GM18951 (cell line): ENCODE results near the gene PDE7B.

Source experiments
- POLR2A ChIP-seq: IDR thresholded peaks from 4 replicates; pipeline ENCODE4 v1.6.1; 2011; ENCODE audit warnings: mild to moderate bottlenecking; ENCODE audit not compliant: insufficient read length, insufficient read depth; ENCODE audit errors: extremely low read depth
- in situ Hi-C: fragments of 300-500 bp; cut with MboI; formaldehyde crosslinking; loops from one replicate; pipeline ENCODE4 v1.12.0; 2022; ENCODE audit warnings: low sequenced_read_pairs, mixed read lengths, inconsistent platforms; ENCODE audit not compliant: unreplicated experiment

Gene PDE7B

DNA sequence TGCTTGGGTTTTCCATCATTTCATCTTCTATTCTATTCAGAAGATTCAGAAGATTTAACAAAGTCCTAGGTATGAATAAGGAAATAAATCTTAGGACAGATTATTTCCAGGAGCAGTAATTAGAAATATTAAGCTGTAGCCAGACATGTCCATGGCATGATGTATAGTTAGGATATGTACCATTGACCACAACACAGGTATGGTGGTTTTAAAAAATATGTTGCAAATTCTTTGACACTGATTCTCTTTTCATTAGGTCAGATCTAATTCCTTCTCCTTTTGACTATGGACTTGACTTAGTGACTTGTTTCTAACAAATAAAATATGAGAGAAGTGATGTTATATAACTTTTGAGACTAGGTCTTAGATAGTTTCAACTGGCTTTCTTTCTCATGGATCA is 23.5 kb upstream of the PDE7B start:
- in situ Hi-C loops, result no loop called here
- TF ChIP-seq POLR2A, result no peak

DNA sequence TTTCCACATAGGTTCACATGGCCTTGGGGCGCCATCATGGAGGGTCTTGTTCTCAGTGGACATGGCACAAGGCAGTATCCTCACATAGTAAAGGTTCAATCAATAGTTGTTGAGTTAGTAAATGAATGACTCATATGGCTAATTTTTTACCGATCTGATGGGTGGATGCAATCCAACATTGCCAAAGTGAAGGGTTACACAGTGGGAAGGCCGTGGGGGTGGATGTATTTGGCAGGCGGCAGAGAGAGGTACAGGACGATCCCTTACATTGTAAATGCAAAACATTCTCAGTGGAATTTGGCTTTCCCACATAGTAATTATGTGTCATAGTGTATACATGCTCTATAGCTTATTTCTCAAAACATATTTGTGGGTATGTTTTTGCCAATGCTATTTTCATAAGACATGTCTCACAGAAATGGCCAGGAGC is 21.0 kb upstream of the PDE7B start:
- in situ Hi-C loops, result no loop called here
- no peak for TF ChIP-seq POLR2A

DNA sequence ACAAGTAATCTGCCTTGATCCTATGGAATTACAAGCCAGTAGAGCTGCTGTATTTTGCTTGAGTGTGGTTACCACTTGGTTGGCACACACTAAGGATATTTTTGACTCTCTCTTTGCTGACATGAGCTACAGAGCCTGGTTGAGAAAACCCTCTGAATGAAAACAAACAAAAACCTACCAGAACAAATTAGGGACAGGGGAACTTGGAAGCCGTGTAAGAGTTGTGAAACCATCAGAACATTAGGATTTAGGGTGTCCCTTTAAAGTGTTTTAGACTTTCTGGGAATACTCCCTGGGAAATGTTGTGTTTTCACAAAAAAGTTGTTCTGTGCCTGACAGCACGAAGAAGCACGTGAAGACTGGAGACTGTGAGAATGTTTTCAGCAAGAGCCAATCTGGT is 20.5 kb upstream of the PDE7B start:
- in situ Hi-C loops, result no loop called here
- TF ChIP-seq POLR2A, result no peak

DNA sequence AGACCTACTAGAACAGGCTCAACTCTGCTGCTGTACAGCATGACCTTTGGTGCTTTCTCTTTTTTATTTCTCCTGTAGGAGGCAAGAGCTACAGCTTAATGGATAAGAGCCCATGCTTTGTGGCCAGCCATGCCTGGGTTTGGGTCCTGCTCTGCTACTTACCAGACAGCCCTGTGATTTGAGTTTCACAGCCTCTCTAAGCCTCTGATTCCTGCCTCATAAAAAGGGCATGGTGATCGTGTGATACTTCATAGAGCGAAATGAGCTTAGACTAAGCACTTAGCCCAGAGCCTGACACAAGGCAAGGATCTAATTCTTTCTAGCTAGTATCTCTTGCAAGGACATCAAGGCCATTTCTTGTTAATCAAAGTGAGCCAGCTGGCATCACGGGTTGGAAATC is 19.3 kb upstream of the PDE7B start:
- no peak for TF ChIP-seq POLR2A
- in situ Hi-C loops, result no loop called here

DNA sequence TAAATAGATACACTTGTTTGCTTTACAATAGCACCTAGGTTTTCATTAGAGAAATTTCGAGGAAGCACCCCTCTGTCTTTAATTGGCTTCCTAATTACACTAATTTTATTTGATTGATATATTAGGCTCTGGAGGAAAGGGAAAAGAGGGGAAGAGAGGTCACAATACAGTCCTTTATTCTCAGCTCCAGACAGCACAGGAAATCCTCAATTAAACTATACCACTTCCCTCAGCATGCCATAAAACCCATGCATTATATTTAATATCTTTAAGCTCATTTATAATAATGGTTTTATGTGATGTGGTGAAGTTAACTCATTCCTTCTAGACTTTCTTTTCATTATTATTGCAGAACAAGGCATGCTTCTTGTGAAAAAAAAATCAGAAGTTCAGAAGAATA is 17.7 kb upstream of the PDE7B start:
- TF ChIP-seq POLR2A, result no peak
- in situ Hi-C loops, result no loop called here

DNA sequence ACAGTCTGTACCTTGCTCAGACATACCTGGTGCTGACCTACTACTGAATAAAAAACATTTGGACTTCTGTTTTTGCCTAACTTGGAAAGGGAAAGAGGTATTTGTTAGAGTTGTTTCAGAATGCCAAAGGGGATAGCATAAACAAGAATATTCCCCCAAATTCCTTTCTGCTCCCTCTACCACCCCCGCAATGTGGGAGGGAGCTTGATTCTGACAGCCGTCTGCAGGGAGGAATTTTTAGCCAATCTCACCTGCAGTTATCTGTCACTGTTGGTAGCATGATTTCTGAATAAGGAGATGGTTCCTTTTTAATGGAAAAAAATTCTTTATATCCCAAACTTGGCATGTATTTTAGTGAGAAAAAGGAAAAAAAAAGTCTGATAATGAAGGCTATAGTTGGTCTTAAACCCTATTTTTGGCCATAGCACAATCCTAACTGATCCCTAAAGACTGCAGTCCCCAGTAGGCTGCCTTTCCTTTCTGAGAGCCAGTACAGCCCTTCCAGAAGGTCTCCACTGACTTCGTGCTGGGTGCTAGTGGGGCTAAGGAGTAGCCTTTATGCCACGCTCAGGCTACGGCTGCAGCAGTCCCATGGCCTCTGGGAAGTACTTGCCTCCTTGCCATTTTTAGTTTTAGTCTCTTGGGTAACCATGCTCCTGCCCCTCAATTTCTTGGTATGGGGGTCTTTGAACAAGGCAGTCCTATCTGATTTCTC is 13.6 kb upstream of the PDE7B start:
- in situ Hi-C loops, result no loop called here
- TF ChIP-seq POLR2A, result no peak

DNA sequence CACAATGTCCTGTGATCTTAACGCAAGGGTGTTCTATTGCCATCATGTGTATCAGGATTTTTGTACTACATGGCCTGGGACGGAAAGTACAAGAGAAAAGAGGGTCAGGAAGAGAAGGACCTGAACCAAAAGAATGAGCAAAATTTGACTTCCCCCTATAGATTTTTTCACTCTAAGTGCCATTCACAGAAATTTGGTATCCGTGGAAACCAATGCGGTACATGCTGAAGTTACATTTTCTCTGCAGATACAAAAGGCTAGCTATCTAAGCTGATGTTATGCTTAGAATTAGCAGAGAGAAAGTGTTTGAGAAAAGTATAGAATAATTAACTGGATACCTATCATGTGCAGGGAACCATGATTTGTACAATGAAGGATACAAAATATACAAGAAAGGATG is 12.4 kb upstream of the PDE7B start:
- no peak for TF ChIP-seq POLR2A
- in situ Hi-C loops, result no loop called here

DNA sequence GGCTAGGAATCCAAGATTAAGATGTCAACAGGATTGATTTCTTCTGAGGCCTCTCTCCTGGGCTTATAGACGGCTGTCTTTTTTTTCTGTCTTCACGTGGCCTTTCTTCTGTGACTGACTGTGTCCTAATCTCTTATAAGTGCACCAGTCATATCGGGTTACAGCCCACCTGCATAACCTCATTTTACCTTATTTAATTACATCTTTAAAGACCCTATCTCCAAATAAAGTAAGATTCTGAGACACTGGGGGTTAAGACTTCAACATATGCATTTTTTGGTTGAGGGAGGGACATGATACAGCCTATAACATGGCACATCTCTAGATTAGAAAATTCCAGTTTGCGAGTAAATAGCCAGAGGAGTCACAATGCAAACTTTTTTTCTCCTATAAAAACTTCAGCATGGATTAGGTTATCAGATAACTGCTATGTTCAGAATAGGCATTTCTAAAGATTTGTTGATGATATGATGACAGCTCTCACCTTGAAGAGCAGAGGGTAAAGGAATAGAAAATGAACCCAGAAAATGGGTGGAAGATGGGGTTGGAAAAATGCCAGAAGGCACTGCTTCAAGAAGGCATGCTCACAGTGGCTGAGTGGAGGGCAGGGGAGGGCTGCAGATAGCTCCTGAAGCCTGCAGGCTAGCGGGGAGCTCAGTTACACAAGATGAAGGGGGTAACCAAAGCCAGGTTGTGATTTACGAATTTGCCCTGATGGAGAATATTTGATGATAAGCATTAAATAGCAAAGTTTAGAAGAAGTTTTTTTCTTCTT is 8.7 kb upstream of the PDE7B start:
- in situ Hi-C loops, result no loop called here
- TF ChIP-seq POLR2A, result no peak

DNA sequence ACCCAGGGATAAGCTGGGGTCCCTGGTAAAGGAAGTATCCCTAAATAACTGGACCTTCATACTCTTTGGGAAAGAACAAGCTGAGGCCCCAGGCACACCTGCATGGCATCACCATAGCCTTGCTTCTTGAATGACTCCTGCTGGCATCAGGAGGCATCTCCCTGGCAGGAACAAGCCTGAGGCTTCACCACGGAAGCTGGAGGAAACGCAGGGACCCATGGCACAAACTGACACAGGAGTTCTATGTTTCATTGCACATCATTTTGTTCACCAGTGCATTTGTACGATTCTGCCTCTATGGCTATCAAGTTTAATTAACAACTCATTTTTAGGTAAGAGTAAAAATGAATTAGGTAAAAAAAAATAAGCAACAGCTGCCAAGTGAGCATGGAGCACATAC is 619 bp upstream of the PDE7B start:
- no peak for TF ChIP-seq POLR2A

DNA sequence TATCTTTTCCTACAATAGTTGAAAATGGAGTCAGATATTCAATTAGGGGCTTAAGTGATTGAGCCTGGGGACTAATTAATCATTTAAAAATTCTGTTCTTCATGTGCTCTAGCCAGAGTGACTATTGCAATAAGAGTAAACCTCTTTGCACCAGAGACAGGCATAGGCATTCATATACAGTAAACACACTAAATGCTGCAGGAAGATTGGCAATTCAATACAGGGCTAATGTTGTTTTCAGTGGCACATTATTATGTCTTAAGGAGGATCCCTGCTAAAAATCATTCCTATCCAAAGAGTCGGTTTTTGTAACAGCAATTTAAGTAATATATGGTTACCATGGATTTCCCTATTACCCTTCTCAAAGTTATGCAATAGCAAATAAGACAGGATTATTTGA is 1.2 kb downstream of the PDE7B start:
- in situ Hi-C loops, result no loop called here

More for the DNA sequence above, 619 bp upstream of the PDE7B start:
- in situ Hi-C loops, result no loop called here

DNA sequence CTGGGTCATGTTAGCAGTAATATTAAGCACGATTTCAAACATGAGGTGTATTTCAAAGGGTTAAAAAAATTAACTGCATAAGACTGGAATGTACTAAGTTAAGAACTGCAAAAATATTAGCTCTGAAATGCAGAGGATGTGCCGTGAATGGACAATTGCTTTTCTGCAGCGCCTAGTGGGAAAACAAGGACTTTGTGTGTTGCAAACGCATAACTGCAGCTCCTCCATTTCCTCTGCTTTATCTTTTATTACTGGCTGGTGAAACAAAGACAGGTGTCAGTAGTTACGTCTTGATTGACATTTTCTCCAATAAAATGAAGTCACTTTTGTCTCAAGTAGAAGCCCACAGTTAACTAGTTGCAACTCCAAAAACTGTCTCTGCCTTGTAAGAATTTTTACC is 1.7 kb downstream of the PDE7B start:
- TF ChIP-seq POLR2A, result no peak
- in situ Hi-C loops, result no loop called here

More for the DNA sequence above, 1.2 kb downstream of the PDE7B start:
- no peak for TF ChIP-seq POLR2A

DNA sequence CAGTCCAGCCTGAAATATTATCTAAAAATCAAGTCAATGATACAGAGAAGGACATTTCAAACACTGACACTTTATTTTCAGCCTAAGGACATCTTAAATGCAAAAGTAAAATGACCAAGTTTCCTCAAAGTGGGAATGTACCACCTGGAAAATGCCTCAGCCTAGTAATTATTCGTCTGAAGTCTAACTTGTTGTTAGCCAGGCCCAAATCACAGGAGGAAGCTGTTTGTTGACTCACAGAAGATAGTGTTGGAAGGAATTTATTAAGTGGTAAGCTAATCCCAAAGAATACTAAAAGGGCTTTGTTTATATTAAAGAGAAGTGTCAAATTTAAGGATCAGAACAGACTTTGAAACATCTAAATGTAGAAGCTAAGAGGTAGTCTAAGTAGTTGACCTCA is 2.5 kb downstream of the PDE7B start:
- in situ Hi-C loops, result no loop called here
- TF ChIP-seq POLR2A, result no peak

DNA sequence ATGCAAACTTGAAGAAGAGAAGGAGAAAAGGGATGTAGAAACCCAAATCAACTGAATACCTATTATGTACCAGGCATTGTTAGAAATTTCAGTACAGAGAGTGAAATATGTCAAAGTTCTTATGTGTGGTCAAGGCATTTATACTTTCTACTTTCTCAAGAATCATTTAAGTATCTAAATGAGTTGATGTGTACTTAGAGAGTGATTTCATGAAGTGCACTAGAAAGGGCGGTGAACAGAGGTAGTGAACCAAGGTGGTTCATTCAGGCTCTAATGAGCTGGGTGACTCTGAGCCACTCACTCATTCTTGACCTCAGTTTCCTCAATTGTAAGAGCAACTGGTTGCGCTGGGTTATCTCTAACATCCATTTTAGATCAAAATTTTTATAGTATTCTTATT is 3.3 kb downstream of the PDE7B start:
- in situ Hi-C loops, result no loop called here
- TF ChIP-seq POLR2A, result no peak

DNA sequence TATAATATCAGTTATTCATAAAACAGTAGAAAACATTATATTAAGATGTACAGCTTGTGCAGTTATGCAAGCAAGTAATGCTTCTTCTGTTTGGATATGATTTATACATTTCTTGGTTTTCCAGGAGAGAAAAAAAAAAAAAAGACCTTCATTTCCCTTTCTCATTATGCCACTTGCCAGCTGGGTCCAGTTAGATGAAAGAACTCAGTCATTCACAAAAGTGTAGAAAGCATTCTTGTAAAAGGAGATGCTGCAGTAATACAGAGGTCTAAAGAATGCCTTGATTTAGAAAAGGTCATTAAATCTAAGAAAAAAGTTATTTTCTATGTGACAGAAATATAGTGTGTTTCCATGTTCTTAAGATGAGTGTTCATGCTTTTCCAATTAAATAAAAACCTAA is 7.4 kb downstream of the PDE7B start:
- in situ Hi-C loops, result no loop called here
- TF ChIP-seq POLR2A, result no peak
